ENCODE data around the gene WNT10A.

The WNT10A gene

DNA sequence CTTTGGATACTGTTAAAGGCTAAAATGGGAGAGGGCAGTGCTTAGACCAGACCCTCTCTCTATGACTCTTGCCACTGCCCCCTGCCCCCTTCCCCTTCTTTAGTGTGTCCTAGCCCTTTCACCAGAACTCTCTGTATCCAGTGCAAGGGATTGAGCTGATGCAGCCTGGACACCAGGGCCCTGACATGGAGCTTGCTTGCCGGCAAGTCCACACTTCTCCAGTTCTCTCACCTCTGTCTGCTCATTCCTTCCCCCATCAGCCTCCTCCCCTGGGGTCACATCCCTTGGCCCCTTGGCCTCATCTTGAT is 22.6 kb upstream of the WNT10A start:
- no peak for DNase-seq

DNA sequence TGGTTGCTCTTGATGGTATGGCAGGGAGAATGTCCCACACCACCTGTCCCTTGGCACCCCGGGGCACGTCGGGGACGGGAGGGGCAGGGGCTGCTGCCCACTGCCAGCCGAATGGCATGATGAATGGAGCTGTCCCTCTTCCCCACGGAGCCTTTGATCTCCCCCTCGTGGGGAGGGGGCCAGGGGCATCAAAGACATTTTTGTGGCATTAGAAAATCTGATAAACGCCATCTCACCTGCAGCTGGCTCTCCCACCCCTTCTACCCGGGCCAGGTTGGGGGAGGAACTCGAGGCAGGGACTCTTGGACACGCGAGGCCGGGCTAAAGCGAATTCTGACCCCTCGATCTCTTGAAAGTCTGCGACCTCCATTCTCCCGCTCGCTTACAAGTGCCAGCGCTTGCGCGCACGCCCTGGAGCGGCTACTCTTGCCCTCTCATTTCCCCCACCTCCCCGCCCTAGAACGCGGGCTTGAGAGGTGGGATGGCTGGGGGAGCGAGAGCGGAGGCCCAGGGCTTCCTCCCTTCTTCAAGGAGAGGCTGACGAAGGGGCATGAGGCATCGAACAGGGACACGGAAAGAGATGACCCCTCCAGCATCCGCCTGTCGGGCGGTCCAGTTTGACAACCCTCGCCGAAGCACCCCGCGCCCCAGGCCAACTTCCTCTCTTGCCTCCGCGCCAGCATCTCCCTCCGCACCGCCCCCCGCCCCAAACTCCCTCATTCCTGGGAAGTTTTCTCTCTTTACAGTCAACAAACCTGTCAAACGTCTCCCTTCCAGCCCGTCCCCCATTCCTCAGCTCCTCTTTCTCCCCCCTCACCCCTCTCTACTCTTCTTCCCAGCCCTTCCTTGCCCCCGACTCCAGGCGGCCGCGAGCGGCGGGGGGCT is 21.7 kb upstream of the WNT10A start:
- no peak for DNase-seq

DNA sequence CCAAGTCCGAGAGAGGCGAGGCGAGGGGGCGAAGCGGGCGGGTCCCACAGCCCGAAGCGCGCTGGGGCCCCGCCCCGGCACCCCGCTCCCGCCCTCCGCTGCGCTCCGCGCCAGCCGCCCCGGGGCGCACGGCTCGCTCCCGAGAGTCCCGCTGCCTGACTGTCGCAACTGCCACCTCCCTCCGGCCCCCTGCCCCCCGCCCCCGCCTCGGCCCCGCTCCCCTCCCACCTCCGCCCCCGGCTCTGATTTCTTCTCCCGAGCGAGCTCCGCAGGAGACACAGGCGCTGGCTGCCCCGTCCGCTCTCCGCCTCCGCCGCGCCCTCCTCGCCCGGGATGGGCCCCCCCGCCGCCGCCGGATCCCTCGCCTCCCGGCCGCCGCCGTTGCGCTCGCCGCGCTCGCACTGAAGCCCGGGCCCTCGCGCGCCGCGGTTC is 21.1 kb upstream of the WNT10A start, which contains the start of gene WNT6:
Gene WNT6, plus strand, starts transcription at position 250 of the 432 bp plus-strand sequence. CDS start 233 bp downstream, outside the sequence.
- DNase-seq, result no peak

DNA sequence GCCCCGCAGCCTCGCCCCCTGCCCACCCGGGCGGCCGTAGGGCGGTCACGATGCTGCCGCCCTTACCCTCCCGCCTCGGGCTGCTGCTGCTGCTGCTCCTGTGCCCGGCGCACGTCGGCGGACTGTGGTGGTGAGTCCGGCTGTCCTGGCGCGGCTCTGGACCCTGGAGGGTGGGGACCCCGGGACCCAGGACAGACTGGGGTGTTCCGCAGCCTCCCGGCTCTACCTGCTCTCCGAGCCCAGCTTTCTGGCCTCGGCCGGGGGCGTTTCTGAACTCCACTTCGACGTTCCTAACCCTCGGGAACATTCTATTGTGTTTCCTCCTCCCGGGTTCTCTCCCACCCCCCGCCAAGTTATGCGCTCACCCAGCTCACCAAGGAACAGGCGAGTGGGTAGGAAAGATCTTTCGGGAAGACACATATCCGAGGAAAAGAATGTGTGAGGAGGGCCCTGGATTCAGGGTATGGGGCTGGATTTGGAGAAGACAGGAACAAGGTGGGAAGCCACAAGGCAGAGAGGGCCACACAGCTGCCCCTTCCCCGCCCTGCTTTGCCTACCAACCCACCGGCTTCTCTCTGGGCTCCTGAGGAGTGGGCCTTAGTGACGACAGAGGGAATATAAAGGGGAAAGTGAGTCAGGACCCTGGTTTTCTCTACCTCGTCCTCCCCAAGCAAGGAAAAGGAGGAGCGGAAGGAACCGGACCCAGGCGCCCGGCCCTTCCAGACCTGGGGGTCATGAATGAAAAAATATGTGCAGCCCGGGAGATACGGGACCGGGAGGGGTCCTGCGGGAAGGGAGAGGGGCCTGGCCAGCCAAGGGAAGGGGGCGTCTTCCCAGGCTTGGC is 20.4 kb upstream of the WNT10A start:
- no peak for DNase-seq

DNA sequence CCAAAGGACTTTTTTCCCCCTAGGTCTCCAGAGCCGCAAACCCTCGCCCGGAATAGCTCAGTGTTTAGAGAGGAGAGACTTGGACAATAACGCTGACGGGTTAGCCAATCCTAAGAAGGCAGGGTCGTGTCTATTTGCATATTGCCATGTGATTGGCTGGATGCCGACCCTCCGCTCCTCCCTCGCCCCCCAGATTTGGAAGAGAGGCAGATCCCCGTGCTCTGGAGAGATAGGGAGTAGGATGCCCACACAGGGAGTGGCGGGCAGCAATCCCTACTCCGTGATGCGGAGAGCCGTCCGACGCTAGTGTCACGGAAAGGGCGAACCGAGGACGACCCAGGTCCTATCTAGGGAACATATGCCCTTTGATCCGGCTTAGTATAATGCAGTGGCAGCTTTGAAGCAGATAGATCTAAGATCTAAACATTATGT is 19.7 kb upstream of the WNT10A start:
- no peak for DNase-seq

DNA sequence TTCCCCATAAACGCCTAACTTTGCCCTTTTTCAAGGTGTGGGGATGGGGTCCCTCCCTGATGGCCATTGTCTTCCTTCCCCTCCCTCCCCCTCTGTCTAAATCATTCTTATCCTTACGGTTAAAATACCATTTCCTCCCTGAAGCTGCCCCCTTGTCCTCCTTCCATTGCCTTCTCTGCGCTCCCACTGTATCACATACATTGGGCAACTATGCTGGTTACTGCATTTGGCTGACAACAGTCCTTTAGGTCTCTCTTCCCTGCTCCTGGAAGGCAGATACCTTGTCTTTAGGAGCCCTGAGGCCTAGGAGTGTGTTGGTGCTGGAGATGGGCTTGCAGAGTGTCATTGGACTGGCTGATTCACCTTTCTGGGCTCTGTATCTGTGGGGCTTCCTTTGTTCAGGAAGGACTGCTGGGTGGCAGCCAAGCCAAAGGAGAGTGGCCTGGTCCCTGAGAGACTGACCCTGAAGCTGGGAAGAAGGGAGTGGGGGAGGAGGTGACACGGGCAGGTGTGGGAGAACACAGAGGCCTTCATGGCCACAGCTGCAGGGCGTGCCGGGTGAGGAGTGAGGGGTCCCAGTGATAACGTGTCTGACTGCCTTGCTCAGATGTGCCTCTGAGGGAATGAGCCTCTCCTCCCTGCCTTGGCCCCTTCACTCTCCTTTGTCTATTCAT is 18.9 kb upstream of the WNT10A start:
- no peak for DNase-seq

DNA sequence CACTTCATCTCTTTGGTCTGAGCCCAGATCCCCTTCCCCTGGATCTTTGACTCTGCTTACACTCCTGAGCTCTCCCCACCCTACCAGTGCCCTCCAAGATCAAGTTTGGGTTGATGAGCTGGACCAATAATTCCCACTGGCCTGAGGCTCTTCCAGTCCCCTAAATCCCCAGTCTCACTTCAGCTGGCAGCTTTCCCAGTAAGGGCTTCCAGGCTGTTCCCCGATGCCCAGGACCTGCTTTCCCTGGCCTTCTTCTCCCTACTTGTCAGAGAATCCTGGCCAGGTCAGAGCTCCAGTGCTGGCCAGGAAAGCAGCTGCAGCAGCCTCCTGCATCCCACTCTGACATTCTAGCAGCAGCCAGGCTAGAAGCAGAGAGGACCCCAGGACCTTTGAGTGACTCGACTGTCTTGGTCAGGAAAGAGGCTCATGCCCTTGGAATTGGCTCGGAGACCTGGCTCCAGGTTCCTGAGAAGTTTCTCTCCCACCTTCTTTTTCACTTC is 17.6 kb upstream of the WNT10A start:
- DNase-seq, result no peak

DNA sequence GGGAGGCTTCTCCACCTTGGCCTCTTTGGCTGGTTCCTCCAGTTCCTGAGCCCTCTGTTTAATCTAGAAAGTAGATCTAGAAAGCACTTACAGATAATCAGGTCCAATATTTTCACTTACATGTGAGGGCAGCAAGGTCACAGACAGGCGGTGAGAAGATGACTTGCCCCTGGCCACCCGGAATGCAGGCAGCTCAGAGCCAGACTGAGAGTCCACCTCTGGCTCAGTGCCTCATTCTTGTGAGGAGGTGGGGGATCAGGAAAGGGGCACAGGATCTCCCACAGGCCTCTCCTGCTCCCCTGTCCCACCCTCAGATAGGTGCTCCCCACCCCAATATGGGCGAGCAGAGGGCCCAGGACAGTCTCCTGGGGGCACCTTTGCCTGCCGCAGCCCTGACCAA is 15.3 kb upstream of the WNT10A start:
- DNase-seq, result no peak

DNA sequence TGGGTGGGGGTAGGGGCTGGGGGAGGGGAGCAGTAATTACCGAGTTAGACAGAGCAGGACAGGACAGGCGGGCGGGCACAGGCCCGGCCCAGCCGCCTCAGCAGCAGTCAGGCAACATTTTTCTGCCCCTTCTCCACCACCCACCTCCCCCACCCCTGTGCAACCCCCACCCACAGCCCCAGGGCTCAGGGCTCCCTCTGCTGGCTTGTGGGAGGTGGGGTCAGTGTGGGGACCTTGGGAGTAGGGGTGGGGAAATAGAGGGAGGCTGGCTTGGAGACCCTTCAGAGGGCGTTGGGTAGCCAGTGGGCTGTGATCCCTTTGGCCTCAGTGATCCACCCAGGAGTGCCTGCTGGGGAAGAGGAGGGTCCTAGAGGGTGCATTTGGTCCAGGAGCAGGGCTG is 14.7 kb upstream of the WNT10A start:
- no peak for DNase-seq

DNA sequence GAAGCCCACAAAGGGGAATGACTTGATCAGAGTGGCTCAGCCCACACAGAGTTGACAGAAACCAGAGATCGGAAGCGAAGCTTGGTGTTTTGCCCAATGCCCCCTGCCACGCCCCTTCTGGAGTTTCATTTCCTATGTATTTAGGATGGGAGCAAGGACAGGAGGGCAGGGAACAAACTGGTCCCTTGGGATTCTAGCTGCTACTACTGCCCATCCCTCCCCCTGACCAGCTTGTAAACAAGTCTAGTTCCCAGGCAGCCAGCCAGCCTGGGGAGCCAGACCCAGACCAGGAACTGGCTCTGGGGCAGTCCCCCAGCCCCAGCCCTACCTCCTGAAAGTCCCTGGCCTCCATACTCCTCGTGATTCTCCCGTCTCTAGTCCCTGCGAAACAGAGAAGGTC is 12.8 kb upstream of the WNT10A start:
- DNase-seq, result no peak

DNA sequence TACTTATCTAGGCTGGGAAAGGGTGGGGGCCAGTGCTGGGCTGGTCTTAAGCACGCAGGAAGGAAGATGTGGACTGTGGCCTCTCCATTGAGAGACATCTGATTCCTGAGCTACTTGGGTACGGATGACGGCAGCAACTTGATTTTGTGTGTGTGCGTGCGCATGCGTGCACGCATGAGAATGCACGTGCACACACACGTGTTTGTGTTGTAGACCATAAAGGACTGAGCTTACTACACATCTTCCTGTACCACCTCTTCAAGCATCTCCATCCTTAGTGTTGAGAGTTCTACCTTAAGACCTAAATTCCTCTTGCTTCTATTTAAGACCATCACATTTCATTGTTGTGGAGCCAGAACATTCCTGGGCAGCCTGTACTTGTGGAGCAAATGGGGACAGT is 11.6 kb upstream of the WNT10A start:
- no peak for DNase-seq

DNA sequence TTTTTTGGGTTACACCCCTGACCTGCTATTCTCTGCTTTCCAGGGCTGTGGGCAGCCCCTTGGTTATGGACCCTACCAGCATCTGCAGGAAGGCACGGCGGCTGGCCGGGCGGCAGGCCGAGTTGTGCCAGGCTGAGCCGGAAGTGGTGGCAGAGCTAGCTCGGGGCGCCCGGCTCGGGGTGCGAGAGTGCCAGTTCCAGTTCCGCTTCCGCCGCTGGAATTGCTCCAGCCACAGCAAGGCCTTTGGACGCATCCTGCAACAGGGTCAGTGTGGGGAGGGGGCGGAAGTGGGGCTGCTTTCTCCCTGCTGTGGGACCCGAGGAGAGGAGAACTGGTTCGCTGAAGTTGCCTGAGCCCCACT is 9.7 kb upstream of the WNT10A start:
- DNase-seq, result no peak

DNA sequence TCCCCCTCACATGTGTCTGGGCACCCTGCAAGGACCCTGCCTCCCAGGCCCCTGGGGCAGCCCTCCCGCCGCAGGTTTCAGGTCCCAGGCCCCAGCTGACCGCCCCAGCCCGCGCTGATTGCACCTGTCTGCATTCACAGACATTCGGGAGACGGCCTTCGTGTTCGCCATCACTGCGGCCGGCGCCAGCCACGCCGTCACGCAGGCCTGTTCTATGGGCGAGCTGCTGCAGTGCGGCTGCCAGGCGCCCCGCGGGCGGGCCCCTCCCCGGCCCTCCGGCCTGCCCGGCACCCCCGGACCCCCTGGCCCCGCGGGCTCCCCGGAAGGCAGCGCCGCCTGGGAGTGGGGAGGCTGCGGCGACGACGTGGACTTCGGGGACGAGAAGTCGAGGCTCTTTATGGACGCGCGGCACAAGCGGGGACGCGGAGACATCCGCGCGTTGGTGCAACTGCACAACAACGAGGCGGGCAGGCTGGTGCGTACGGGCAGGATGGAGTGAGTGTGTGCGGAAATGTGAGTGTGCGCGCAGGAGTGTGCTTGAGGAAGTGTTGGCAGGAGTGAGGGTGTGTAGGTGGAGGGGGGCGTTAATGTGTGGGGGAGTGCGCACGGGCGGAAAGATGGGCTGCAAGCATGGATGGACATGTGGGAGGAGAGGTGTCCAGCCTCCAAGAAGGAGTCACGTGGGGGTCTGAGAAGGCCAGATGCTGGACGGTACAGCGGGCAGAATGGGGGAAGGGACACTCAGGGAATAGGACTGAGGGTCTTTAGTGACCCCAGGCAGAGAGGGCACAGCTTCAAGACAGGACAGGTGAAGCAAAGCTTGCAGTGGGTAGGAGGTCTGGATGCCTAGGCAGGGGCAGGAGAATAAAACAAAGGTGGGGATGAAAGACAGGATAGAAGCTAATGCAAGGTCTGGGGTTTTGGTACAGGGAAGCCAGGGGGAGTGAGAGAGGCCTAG is 9.0 kb upstream of the WNT10A start:
- DNase-seq, result no peak

DNA sequence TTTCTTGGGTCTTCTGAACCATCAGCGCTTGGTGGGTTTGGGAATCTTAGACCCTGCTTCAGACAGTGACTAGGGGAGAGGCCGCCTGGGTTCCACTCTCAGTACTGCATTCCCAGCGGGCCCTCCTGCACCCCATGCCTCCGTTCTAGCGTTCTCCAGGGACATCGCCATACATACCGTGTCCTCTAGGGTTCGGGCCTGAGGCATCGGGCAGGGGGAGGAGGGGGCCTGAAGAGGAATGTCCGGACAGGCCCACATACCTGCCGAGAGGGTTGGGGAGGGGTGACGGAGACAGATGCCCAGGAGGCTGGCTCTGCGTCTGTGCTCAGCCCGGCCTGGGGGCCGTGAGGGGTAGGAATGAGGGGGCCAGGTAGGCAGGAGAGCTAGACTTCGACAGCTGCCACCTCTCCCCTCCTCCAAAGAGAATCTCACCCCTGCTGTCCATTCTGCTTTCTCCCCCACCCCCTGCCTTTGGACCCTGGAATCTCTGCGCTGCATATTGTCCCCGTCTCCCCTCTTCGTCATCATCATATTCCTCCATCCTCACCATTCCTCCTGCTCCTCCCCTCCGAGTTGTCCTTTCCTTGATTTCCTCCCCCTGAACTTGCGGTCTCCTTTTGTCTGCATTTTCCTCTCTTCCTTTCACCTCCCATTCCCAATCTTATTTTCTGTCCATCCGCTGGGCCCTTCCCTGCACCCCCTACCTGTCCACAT is 7.8 kb upstream of the WNT10A start:
- no peak for DNase-seq

DNA sequence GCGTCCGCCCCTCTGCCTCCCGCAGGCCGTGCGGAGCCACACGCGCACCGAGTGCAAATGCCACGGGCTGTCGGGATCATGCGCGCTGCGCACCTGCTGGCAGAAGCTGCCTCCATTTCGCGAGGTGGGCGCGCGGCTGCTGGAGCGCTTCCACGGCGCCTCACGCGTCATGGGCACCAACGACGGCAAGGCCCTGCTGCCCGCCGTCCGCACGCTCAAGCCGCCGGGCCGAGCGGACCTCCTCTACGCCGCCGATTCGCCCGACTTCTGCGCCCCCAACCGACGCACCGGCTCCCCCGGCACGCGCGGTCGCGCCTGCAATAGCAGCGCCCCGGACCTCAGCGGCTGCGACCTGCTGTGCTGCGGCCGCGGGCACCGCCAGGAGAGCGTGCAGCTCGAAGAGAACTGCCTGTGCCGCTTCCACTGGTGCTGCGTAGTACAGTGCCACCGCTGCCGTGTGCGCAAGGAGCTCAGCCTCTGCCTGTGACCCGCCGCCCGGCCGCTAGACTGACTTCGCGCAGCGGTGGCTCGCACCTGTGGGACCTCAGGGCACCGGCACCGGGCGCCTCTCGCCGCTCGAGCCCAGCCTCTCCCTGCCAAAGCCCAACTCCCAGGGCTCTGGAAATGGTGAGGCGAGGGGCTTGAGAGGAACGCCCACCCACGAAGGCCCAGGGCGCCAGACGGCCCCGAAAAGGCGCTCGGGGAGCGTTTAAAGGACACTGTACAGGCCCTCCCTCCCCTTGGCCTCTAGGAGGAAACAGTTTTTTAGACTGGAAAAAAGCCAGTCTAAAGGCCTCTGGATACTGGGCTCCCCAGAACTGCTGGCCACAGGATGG is 7.1 kb upstream of the WNT10A start:
- DNase-seq, result no peak

DNA sequence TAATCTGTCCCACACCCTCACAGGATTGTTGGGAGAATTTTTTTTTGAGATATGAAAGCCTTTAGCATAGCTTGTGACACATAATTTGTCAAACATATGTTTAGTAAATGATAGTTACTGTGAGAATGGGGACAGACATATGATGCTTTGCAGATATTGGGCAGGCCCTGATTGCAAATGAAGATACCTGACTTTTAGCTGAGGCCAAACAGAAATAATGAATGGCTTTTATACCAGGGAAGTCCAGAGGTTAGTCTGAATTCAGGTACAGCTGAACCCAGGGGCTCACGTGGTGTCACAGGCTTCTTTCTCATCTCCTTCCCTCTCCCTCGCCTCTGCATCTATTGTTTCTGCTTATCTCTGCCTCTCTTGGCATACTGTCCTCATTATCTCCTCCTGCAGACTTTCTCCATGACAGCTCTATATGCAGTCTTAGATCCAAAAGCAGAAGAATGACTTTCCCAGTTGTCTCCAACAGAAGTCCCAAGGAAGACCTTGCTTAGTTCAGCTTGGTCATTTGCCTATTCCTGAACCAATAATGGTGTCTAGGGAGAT is 4.9 kb upstream of the WNT10A start:
- no peak for DNase-seq

DNA sequence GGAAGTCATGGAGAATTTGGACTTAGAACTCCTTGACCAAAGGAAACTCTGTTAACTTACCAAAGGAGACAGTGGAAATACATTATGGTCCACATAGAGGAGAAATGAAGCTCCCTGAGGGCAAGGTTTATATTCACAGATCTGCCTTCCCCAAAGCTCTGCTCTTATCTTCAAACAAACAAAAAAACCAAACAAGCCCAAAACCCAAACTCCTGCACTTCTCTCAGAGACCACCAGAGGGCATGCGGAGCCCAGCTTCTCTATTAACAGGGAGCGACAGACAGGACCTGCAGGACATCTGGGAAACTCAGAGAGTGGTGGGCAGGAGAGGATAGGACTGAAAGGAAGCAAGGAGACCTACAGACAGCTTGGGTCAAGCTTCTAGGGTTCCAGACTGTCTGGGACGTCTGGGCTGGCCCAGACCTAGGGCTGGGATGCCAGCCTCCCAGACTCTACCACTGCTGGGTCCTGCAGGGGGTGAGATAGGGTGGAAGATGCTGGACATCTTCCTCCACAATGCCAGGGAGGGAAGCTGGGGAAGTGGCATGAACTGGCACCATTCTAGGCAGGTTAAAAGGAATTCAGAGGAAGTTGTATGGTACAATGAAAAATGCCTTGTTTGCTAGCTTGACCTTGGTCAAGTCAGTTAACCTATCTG is 4.0 kb upstream of the WNT10A start:
- peak; percentile 77 for DNase-seq

DNA sequence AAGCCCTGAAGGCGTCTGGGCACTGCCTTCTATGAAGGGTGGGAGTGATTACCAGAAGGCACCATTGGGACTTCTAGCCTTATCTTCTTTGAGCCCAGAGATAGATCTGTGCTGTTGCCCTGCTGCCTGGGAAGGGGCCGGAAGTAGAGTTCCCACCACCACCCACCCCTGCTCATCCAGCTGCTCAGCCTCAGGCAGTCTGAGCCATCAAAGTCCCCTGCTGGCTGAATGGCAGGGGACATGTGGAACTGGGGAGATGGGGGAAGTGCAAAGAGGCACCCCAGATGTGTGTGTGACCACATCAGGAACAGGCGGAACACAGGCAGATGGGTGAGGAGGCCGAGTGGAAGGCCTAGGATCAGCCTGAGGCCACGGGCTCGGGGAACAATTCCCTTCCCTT is 3.3 kb upstream of the WNT10A start:
- no peak for DNase-seq

DNA sequence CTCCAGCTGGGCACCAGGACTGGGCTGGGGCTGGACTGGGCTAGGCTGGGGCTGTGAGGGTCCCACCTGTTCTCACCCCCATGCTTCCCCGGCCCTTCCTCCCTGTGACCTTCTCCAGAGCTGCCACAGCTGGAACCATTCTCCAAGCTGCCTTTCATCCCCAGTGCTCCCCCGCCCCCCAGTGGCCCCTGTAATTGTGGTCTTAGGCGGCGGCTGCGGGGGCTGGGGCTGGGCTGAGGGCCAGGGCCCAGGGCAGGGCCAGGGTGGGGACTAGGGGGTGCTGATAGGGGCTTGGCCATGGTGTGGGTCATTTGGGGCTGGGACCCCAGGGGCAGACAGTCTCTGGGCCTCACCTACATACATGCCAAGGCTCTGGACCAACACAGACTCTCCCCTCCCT is 2.8 kb upstream of the WNT10A start:
- no peak for DNase-seq

DNA sequence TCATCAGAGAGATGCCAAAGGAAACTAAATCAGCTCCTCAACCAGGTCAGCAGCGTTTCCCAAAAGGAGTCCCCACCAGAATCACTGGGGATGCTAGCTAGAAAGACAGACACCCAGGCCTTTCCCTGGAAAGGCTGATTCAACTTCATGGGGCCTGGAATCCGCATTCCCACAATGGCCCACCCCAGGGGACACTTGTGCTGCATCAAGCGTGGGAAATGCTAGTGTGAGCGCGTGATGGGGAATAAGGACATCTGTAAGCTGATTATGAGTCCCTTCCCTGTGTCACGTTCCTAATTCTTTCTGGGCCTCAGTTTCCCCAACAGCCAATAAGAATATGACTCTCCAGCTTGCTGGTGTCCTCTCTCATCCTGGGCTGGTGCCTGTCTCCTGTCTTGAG is 2.2 kb upstream of the WNT10A start:
- no peak for DNase-seq
